Pancreas (tissue), 10 donors: Measurements from ENCODE around the gene LAMA4. TPM values are rescaled to one million over a fixed set of nuclear protein-coding genes. Genes with fewer than 3 reads are reported as not detected.

ENCODE experiments used
- ATAC-seq, 4 donors: fragments of 200-7000 bp; cut with Tn5 transposase; one replicate each; pipeline versions ENCODE4 v1.8.0 to v1.9.1; 2020; ENCODE audit warnings: mild to moderate bottlenecking in 4 of 4, moderate library complexity in 4 of 4
- DNase-seq, 6 donors: peaks; one replicate each; pipeline ENCODE4 v3.0.0-alpha.2; 2020
- FAIRE-seq: peaks from 2 replicates; lab custom pipeline; 2012; peaks lifted over from hg19 to GRCh38; lab: Jason Lieb, UNC
- H3K27ac ChIP-seq, 4 donors: fragments of 200-600 bp; sonication (generic); 1 replicate in 3 of 4; 2 replicates in 1 of 4; pipeline versions ENCODE4 v1.5.0 to v1.8.0; 2020
- H3K27me3 ChIP-seq, 4 donors: fragments of 200-600 bp; one replicate each; pipeline ENCODE4 v1.8.0; 2021
- H3K36me3 ChIP-seq, 3 donors: fragments of 200-600 bp; sonication (generic) in 1 of 3; one replicate each; pipeline versions ENCODE4 v1.5.0 to v1.8.0; 2020 to 2021
- H3K4me1 ChIP-seq, 3 donors: fragments of 200-600 bp; one replicate each; pipeline ENCODE4 v1.8.0; 2021
- H3K4me3 ChIP-seq, 4 donors: fragments of 200-600 bp; sonication (generic) in 2 of 4; one replicate each; pipeline versions ENCODE4 v1.5.0 to v1.8.0; 2020 to 2021
- H3K9me3 ChIP-seq, 4 donors: fragments of 200-600 bp; one replicate each; pipeline ENCODE4 v1.8.0; 2021
- CTCF ChIP-seq, 4 donors: fragments of 200-600 bp; sonication (generic) in 3 of 4; IDR thresholded peaks; one replicate each; pipeline versions ENCODE4 v1.5.0 to v1.8.0; 2021; ENCODE audit warnings: antibody characterized with exemption in 4 of 4
- WGBS, 2 donors: extraction: QIAGEN DNeasy Blood & Tissue Kit; methylation state at CpG; one replicate each; pipeline ENCODE4 v1.1.7; 2013; 5-methylcytosine and 5-hydroxymethylcytosine counted together
- intact Hi-C, 3 donors: fragments of 100-400 bp; cut with DNase I; formaldehyde crosslinking; loops; one replicate each; pipeline versions ENCODE4 v1.11.1 to v1.14.2; 2022
- polyA plus RNA-seq, 2 donors: library from polyadenylated mRNA; stranded (reverse); fragments of 200-250 nt; gene quantifications; one replicate each; pipeline ENCODE4 v1.2.3, GENCODE V29; 2013
- total RNA-seq, 6 donors: library from RNA; stranded (reverse); fragmentation: NEBNext Ultra II Directional in 4 of 6; extraction: Animal tissue kit (Norgen Biotek cat#: 25700) in 4 of 6; gene quantifications; one replicate each; pipeline versions ENCODE4 v1.2.1 to v1.2.4, GENCODE V29; 2021 to 2023
- donor health status: healthy with polysubstance abuse.
- donor health status: DM: no; HTN: no; CAD: no; lungs with moderate emphysema.
- donor health status: DM: no; HTN: no; CAD: no.
- donor health status: control.
- donor health status: control.
- donor health status: Bipolar disorder and iron deficiency.
- donor health status: DM: yes; HTN: yes; CAD: no.
- donor health status: DM: no; HTN: no; CAD: no.
- donor health status: DM: no; HTN: no; CAD: no.
- donor health status: DM: yes; HTN: yes; CAD: no.

Gene LAMA4
- total and polyA plus RNA-seq, 8 donors, result 1.3 to 14.0 (median 4.3) TPM

- intact Hi-C loops, result no loop called here
Observed at GRCh38 chr6:112257178-112257855, 3.0 kb upstream of the LAMA4 start.

GRCh38 chr6:112254921-112255320 lies 554 bp upstream of the LAMA4 start:
- Histone ChIP-seq H3K9me3 (no peaks in the 10 kb centered on the region), H3K4me1 (peaks cover 0 to 2% (median 0%) of the 10 kb centered on the region in 3 donors), H3K4me3 (peak overlapping the region in 1 of 4 donors; percentile 46), H3K27ac (no peak overlapping the region), H3K36me3 (no peaks in the 10 kb centered on the region), H3K27me3 (no peaks in the 10 kb centered on the region)
- no peak for TF ChIP-seq CTCF (IDR thresholded peaks at IDR 0.05)
- ATAC-seq (no peak), DNase-seq (no peak), FAIRE-seq (no peak)
- intact Hi-C loops, result no loop called here
- 82 to 86% methylated on average over 3 of the region's 3 CpGs for WGBS, 2 donors

More at GRCh38 chr6:112257178-112257855, 3.0 kb upstream of the LAMA4 start:
- Histone ChIP-seq H3K4me1 (peaks cover 0 to 2% (median 0%) of the 10 kb centered on the region in 3 donors), H3K4me3 (no peak overlapping the region), H3K9me3 (no peaks in the 10 kb centered on the region), H3K27ac (no peak overlapping the region), H3K36me3 (no peaks in the 10 kb centered on the region), H3K27me3 (no peaks in the 10 kb centered on the region)
- TF ChIP-seq CTCF (IDR thresholded peaks at IDR 0.05), result no peak
- WGBS, 2 donors, result 79 to 85% methylated on average over 7 of the region's 7 CpGs
- ATAC-seq (no peak), FAIRE-seq (no peak), DNase-seq (no peak)

- Histone ChIP-seq H3K27me3 (no peaks in the 10 kb centered on the region), H3K4me1 (peaks cover 0 to 2% (median 0%) of the 10 kb centered on the region in 3 donors), H3K36me3 (no peaks in the 10 kb centered on the region), H3K4me3 (peak overlapping the region; percentile 39 to 51 (median 46)), H3K9me3 (no peaks in the 10 kb centered on the region), H3K27ac (peak overlapping the region in 2 of 4 donors; percentile 1 to 37)
- intact Hi-C loops, result no loop called here
- ATAC-seq, result peak; percentile 47 to 57 (median 50)
- no peak for FAIRE-seq
- no peak for DNase-seq
- no peak for TF ChIP-seq CTCF (IDR thresholded peaks at IDR 0.05)
- 10 to 14% methylated on average over 8 of the region's 8 CpGs for WGBS, 2 donors
Observed at GRCh38 chr6:112253498-112253840, 898 bp downstream of the LAMA4 start.

GRCh38 chr6:112252571-112253497 lies 1.5 kb downstream of the LAMA4 start:
- TF ChIP-seq CTCF (IDR thresholded peaks at IDR 0.05), result no peak
- no peak for FAIRE-seq
- no peak for ATAC-seq
- Histone ChIP-seq H3K4me1 (peaks cover 0 to 2% (median 0%) of the 10 kb centered on the region in 3 donors), H3K9me3 (no peaks in the 10 kb centered on the region), H3K27me3 (no peaks in the 10 kb centered on the region), H3K4me3 (peak overlapping the region in 3 of 4 donors; percentile 45 to 51 (median 46)), H3K36me3 (no peaks in the 10 kb centered on the region), H3K27ac (peak overlapping the region in 1 of 4 donors; percentile 5)
- intact Hi-C loops, result no loop called here
- whole genome bisulfite sequencing, 2 donors, result 40 to 57% methylated on average over 2 of the region's 2 CpGs
- DNase-seq, result no peak
